ENCODE measurements around the gene DLX1.
"Not testable (repeated sequence)": the region's sequence is repeated elsewhere in the genome, so short reads cannot be mapped to it uniquely, and the experiment has no call there.

The DLX1 gene

DNA sequence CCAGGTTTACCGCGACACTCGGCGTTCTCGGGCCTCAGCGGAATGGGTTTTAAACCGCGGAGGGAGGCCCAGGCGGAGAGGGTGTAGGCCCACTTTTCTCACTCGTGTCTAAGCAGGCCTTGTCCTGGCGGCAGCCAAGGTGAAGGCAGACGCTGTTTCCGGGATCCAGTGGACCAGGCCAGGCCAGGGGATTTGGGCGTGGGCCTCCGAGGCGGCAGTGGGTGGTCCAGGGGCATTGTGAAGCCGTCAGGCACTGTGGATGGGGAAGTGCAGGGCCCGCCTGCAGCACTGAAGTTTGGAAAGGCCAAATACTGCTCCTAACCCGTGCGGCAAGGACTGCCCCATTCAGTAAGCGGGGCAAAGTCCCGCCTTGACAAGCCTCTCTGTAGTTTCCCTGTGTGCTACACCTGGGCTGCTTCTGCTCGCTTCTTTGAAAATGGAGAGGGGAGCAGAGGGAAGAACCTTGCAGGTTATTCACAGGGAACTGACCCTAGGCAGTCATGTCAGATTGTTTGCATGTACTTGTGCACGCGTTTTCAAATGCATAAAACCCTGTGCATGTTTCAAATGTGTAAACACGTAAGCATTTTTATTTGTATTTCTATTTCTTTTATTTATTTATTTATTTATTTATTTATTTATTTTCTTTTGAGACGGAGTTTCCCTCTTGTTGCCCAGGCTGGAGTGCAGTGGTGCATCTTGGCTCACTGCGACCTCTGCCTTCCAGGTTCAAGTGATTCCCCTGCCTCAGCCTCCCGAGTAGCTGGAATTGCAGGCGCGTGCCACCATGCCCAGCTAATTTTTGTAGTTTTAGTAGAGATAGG is 24.9 kb downstream of the DLX1 start:
- TF ChIP-seq, protein P1, sequence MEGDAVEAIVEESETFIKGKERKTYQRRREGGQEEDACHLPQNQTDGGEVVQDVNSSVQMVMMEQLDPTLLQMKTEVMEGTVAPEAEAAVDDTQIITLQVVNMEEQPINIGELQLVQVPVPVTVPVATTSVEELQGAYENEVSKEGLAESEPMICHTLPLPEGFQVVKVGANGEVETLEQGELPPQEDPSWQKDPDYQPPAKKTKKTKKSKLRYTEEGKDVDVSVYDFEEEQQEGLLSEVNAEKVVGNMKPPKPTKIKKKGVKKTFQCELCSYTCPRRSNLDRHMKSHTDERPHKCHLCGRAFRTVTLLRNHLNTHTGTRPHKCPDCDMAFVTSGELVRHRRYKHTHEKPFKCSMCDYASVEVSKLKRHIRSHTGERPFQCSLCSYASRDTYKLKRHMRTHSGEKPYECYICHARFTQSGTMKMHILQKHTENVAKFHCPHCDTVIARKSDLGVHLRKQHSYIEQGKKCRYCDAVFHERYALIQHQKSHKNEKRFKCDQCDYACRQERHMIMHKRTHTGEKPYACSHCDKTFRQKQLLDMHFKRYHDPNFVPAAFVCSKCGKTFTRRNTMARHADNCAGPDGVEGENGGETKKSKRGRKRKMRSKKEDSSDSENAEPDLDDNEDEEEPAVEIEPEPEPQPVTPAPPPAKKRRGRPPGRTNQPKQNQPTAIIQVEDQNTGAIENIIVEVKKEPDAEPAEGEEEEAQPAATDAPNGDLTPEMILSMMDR (IDR thresholded peaks at IDR 0.05; ENCODE audit: low read length, missing control alignments): no peak
- no peak for DNase-seq (ENCODE audit: low read depth)
- H3K4me3 ChIP-seq (replicated peaks; ENCODE audit: low read depth, low read length): no peak overlapping the region

DNA sequence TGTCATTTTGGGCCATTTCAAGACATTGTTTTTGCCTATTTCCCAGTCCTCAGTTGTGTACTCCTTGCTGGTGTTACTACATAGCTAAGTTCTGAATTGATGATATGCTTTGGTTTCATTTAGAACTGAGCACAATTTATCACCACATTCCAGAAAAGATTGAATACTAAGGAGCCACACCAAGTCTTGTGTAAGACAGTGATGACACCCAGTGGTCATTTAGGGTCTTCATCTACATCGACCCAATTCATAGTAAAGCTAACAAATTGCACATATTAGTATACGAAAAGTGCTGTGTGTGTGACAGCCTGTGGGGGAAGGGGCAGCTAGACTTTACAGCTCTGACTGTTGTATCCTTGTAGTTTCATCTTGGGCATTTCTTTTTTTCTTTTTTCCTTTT is 28.3 kb downstream of the DLX1 start:
- TF ChIP-seq, protein P1 (IDR thresholded peaks at IDR 0.05; ENCODE audit: low read length, missing control alignments): peak; percentile 23
- peak; percentile 67 for DNase-seq (ENCODE audit: low read depth)
- no peak overlapping the region for H3K4me3 ChIP-seq (replicated peaks; ENCODE audit: low read depth, low read length)

DNA sequence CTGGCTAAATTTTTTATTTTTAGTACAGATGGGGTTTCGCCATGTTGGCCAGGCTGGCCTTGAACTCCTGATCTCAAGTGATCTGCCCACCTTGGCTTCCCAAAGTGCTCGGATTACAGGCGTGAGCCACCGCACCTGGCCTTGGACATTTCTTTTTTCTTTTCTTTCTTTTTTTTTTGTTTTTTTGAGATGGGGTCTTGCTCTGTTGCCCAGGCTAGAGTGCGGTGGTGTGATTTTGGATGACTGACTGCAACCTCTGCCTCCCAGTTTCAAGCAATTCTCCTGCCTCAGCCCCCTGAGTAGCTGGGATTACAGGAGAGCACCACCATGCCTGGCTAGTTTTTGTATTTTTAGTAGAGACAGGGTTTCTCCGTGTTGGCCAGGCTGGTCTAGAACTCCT is 28.9 kb downstream of the DLX1 start:
- H3K4me3 ChIP-seq (replicated peaks; ENCODE audit: low read depth, low read length); DNase-seq (ENCODE audit: low read depth): not testable (repeated sequence)

DNA sequence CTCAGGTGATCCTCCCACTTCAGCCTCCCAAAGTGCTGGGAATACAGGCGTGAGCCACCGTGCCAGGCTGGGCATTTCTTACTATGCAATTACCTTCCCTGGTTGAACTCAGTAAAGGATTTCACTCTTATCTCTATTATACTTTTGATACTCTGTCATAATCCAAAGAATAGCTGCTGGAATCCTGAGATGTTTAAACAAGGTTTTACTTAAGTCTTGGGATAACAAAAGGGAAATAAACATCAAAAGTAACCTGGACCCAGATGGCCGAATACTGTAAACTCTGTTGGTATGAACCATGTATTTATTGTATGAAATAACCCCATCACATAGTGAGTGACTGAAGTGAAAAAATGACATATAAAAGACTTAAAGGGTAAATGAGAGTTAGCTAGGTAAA is 29.3 kb downstream of the DLX1 start:
- TF ChIP-seq, protein P1 (IDR thresholded peaks at IDR 0.05; ENCODE audit: low read length, missing control alignments): no peak
- DNase-seq (ENCODE audit: low read depth): no peak
- no peak overlapping the region for H3K4me3 ChIP-seq (replicated peaks; ENCODE audit: low read depth, low read length)

DNA sequence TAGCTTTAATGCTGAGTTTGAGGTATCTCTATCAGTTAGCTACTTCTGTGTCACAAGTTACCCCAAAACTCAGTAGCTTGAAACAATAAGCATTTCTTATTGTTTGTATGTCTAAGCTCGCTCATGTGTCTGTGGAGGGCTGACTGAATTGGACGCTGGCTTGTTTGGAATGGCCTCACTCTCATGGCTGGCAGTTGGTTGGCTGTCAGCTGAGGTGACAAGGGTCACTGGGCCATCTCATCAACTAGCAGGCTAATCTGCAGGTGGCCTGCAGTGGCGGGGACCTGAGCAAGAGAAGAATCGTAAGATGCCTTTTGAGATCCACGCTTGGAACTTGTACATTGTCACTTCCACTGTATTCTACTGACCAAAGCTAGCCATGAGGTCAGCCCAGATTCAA is 30.8 kb downstream of the DLX1 start:
- no peak overlapping the region for H3K4me3 ChIP-seq (replicated peaks; ENCODE audit: low read depth, low read length)
- no peak for DNase-seq (ENCODE audit: low read depth)
- TF ChIP-seq, protein P1 (IDR thresholded peaks at IDR 0.05; ENCODE audit: low read length, missing control alignments): no peak

DNA sequence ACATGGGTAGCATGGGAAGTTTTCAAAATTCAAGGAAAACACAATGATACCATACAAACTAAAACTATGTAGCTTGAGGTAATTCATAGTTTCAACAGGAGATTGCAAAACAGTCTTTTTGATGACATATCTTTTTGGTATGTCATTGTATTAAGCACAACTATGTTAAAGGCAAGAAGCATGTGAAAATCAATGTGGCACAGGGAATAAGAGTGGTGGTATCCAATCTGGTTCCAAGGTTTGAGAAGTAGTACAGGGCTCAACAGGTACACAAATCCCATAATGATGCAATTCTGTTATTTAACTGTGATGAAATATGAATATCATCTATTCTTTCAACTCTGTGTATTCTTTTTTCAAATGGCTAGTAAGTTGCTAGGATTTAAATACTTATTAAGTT is 33.8 kb downstream of the DLX1 start:
- H3K4me3 ChIP-seq (replicated peaks; ENCODE audit: low read depth, low read length): no peak overlapping the region
- TF ChIP-seq, protein P1 (IDR thresholded peaks at IDR 0.05; ENCODE audit: low read length, missing control alignments): no peak
- peak; percentile 90 for DNase-seq (ENCODE audit: low read depth)

DNA sequence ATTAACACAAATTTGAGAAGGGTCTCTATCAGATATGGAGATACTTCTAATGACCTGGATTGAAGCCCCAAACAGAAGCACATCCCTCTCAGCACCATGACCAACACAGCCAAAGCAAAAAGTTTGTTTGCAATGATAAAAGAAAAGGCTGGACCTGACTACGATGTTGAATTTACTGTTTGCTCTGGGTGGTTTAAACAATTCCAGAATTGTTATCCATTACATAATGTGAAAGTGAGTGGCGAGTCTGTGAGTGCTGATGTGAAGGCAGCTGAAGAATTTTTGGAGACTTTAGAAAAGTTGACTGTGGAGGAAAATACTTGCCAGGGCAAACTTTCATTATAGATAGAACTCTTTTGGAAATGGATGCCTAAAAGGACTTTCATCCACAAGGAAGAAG is 34.8 kb downstream of the DLX1 start:
- no peak overlapping the region for H3K4me3 ChIP-seq (replicated peaks; ENCODE audit: low read depth, low read length)
- TF ChIP-seq, protein P1 (IDR thresholded peaks at IDR 0.05; ENCODE audit: low read length, missing control alignments): no peak
- no peak for DNase-seq (ENCODE audit: low read depth)

All from fibroblast of pulmonary artery (primary cell).